Motor neuron (in vitro differentiated cells): ENCODE results near the gene FGFR4. TPM values are rescaled to one million over a fixed set of nuclear protein-coding genes. Genes with fewer than 3 reads are reported as not detected.

ENCODE experiments used
- ATAC-seq, 8 experiments: fragments of 200-7000 bp; cut with Tn5 transposase; replicated peaks in 6 of 8; 2 replicates each; pipeline ENCODE4 v1.8.0; 2021; ENCODE audit warnings: mild to moderate bottlenecking in 8 of 8, moderate library complexity in 8 of 8
- H3K27ac ChIP-seq, 2 donors: fragments of 250-450 bp; sonication (Bioruptor Pico); 2 replicates each; pipeline ENCODE4 v1.9.0; 2021; ENCODE audit warnings: antibody characterized with exemption in 2 of 2, mild to moderate bottlenecking in 2 of 2, moderate library complexity in 1 of 2
- H3K4me1 ChIP-seq, 2 donors: fragments of 250-450 bp; sonication (Bioruptor Pico); replicated peaks in 1 of 2; 2 replicates each; pipeline ENCODE4 v1.6.1; 2021; ENCODE audit warnings: antibody characterized with exemption in 2 of 2, mild to moderate bottlenecking in 2 of 2, moderate library complexity in 1 of 2
- H3K4me3 ChIP-seq, 5 donors: fragments of 250-450 bp; sonication (Bioruptor Pico); 2 replicates each; pipeline ENCODE4 v1.9.0; 2021; ENCODE audit warnings: antibody characterized with exemption in 5 of 5, mild to moderate bottlenecking in 5 of 5, moderate library complexity in 4 of 5
- WGBS, 10 experiments: fragments of 450-650 bp; shearing (Covaris generic); methylation state at CpG; one replicate each; pipeline ENCODE4 v1.0.0; 2022; 5-methylcytosine and 5-hydroxymethylcytosine counted together
- in situ Hi-C, 9 experiments: fragments of 400-800 bp; cut with MboI; loops; one replicate each; pipeline ENCODE4 v1.15.0; 2021; ENCODE audit warnings: low sequenced_read_pairs in 9 of 9, low pct_unique_long_range_greater_than_20kb in 2 of 9; ENCODE audit not compliant: unreplicated experiment in 9 of 9
- total RNA-seq, 8 experiments: library from RNA; unstranded; fragments of 300-600 nt; gene quantifications; 2 replicates each; pipeline versions ENCODE4 v1.2.3 to v1.2.4, GENCODE V29; 2022

The FGFR4 gene
- total RNA-seq, 8 experiments from 2014 or later: 0.98 to 11.2 (median 2.2) TPM

DNA sequence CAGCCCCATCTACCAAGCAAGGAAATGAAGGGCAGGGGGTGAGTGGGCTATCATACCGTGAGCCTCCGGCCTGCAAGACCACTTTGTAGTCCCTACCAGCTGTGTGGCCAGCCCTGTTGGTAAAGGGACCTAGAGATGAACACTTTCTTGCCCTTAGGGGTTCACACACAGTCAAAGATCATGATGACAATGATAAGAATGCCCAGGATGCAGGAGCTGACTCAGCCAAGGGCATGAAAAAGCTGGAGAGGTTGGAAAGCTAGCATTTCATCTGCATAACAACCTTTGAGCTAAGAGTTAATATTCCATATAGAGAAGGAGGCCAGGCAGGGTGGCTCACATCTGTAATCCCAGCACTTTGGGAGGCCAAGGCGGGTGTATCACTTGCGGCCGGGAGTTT is 19.2 kb upstream of the FGFR4 start:
- in situ Hi-C loops: no loop called here
- no peak for ATAC-seq
- 73 to 100% (median 91%) methylated on average over 1 to 5 of the region's 5 CpGs; no CpG with 5 or more reads in 6 of the 10 experiments for WGBS, 10 experiments
- H3K4me3 ChIP-seq: no peak overlapping the region
- peaks cover 0 to 3% of the 10 kb centered on the region in 2 donors for H3K4me1 ChIP-seq
- no peak overlapping the region for H3K27ac ChIP-seq

DNA sequence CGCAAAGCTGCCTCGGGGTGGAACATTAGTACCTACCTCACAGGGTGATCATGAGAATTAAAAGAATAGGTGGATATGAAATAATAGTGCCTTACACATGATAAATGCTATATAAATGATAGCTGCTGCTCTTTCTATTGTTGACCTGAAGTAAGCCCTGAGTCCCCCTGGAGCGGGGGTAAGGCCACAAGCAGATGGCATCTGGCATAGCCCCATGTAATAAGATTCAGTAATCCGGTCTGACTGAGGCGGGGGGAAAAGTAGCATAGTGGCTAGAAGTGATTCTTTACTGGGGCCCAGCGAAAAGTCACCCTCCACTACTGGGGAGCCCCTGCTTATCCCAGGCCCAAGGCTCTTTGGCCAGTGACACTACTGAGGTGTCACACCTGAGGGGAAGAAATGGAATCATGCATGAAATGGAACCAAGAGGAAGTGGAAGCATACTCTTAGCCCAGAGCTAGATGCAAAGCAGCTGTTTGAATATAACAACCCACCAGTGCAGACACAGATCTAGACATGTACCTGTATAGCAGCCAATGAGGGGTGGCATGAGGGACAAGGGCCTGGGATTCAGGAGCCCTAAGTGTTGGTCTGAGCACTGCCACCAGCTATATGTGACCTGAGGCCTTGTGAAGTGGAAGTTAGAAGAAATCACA is 16.1 kb upstream of the FGFR4 start:
- no peak for ATAC-seq

DNA sequence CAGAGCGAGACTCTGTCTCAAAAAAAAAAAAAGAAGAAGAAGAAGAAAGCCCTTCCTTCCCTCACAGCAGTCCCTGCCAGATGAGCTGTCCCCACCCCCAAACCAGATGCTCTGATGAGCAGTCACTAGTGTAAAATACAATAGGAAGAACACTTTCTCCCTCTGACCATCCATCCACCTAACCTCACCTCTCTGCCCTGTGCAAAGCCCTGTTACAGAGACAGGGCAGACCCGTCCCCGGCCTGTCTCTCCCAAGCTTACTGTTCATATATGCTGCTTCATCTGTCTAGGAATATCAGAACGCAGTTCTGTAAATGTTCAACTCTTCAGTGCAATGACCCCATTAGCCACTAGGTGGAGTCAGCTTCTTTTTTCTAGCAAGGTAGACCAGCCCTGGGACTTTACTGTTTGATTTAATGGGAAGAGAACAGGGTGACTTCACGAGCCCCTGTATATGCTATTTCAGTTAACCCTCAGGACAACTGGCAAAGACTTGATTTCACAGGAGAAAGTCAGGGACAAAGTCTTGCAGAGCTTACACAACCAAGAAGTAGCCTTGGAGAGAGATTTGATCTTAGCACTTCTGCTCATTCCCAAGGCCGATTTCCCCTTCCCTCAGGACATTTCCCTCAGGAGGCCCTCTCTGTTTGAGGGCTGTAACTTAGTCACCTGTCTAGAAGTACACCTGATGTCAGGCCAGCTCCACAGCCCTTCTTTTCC is 14.9 kb upstream of the FGFR4 start:
- WGBS, 10 experiments: 20 to 100% (median 44%) methylated on average over 1 to 5 of the region's 6 CpGs; no CpG with 5 or more reads in 3 of the 10 experiments
- Histone ChIP-seq H3K27ac (no peak overlapping the region), H3K4me1 (peaks cover 0 to 3% of the 10 kb centered on the region in 2 donors), H3K4me3 (no peak overlapping the region)
- in situ Hi-C loops: loop anchor here in 1 of 9 experiments (5.0 kb wide), 1 partner anchor 40 kb away; no protein-coding TSS in a partner anchor
- ATAC-seq: peak; percentile 84 to 98 (median 92)

More for the DNA sequence above, 16.1 kb upstream of the FGFR4 start:
- H3K4me3 ChIP-seq: no peak overlapping the region
- 67 to 100% (median 100%) methylated on average over 1 to 3 of the region's 6 CpGs; no CpG with 5 or more reads in 2 of the 10 experiments for WGBS, 10 experiments
- H3K27ac ChIP-seq: no peak overlapping the region
- in situ Hi-C loops: loop anchor here in 1 of 9 experiments (5.0 kb wide), 1 partner anchor 42 kb away; no protein-coding TSS in a partner anchor
- peaks cover 0 to 3% of the 10 kb centered on the region in 2 donors for H3K4me1 ChIP-seq

DNA sequence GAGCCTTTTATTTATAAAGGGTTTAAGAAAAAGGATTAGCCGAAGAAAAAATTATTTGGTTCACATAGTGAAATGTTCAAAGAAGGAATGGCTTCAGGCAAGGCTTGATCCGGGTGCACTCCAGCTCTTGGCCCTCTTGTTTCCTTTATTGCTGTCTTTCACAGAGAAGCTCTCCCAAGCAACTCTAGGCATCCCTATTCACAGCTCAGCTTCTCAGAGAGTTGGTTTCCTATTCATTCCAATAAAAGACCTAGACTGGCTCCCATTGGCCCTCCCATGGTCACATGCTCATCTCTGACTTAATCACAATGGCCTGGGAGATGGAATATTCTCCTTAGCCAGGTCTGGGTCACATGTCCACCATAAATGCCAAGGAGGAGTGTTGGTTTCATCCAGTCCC is 9.4 kb upstream of the FGFR4 start:
- ATAC-seq: peak in 3 of 8 experiments; percentile 33 to 57 (median 37)
- in situ Hi-C loops: no loop called here
- no peak overlapping the region for H3K27ac ChIP-seq
- no peak overlapping the region for H3K4me3 ChIP-seq
- WGBS, 10 experiments: 86 to 100% (median 91%) methylated on average over 1 to 2 of the region's 2 CpGs
- H3K4me1 ChIP-seq: no peaks in the 10 kb centered on the region

DNA sequence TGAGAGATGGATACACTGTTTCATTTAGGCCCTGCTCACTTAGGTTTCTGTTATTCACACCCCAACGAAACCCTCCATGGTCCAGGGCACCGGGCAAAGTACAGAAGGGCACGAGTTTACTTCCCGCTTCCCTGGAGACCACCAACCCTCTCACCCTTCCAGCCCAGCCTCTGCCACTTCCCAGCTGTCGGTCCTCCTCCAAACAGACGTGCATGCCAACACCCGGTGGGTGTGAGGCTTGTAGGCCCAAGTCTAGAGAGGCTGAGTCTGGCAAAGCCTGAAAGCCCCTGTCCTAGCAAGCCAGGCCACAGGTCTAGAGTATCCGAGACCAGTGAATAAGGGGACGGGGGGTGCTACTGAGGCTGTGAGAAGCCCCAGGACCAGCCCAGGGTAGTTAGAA is 7.1 kb upstream of the FGFR4 start:
- in situ Hi-C loops: no loop called here
- no peak for ATAC-seq
- 83% methylated on average over 2 to 8 of the region's 9 CpGs; no CpG with 5 or more reads in 8 of the 10 experiments for WGBS, 10 experiments

DNA sequence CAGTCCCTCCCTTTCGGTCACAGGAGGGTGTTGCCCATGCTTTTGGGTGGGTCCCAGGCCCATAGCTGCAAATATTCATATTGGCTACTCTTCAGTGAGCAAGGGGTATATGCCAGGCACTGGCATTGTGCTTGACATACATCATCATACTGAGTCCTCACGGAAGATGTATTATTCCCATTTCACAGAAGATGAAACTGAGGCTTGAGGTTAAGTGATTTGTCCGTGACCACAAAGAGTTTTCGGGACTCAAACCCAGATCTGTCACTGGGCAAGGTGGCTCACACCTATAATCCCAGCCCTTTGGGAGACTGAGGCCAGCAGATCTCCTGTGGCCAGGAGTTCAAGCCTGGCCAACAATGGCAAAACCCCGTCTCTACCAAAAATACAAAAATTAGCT is 6.5 kb upstream of the FGFR4 start:
- WGBS, 10 experiments: 20 to 100% (median 80%) methylated on average over 1 to 5 of the region's 5 CpGs; no CpG with 5 or more reads in 3 of the 10 experiments
- Histone ChIP-seq H3K27ac (no peak overlapping the region), H3K4me3 (no peak overlapping the region), H3K4me1 (no peaks in the 10 kb centered on the region)
- peak in 1 of 8 experiments; percentile 15 for ATAC-seq
- in situ Hi-C loops: no loop called here

More for the DNA sequence above, 7.1 kb upstream of the FGFR4 start:
- Histone ChIP-seq H3K4me3 (no peak overlapping the region), H3K27ac (no peak overlapping the region), H3K4me1 (no peaks in the 10 kb centered on the region)

GRCh38 chr5:177081859-177082258 is 4.9 kb upstream of the FGFR4 start:
- ATAC-seq: no peak
- 85 to 100% (median 100%) methylated on average over 1 to 7 of the region's 10 CpGs; no CpG with 5 or more reads in 5 of the 10 experiments for WGBS, 10 experiments
- Histone ChIP-seq H3K4me3 (no peak overlapping the region), H3K4me1 (peaks cover 0 to 11% of the 10 kb centered on the region in 2 donors), H3K27ac (no peak overlapping the region)
- in situ Hi-C loops: no loop called here

DNA sequence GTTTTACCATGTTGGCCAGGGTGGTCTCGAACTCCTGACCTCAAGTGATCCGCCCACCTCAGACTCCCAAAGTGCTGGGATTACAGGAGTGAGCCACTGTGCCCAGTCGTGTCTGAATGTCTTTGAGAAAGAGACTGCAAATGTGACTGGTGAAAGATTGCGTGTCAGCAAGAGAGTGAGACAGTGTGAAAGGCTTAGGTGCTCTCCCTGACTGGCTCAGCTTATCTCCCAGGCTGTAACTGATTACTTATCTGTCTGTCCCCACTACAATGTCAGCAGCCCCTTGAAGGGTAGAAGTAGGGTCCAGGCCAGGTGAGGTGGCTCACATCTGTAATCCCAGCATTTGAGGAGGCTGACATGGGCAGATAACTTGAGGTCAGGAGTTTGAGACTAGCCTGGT is 3.4 kb upstream of the FGFR4 start:
- no peak for ATAC-seq

GRCh38 chr5:177084175-177084574 is 2.5 kb upstream of the FGFR4 start:
- in situ Hi-C loops: no loop called here
- ATAC-seq: no peak
- 0 to 100% (median 47%) methylated on average over 1 to 4 of the region's 4 CpGs; no CpG with 5 or more reads in 4 of the 10 experiments for WGBS, 10 experiments
- Histone ChIP-seq H3K4me3 (no peak overlapping the region), H3K27ac (no peak overlapping the region), H3K4me1 (peaks cover 3 to 14% of the 10 kb centered on the region in 2 donors)

More for the DNA sequence above, 3.4 kb upstream of the FGFR4 start:
- no peak overlapping the region for H3K4me3 ChIP-seq
- no peak overlapping the region for H3K27ac ChIP-seq
- in situ Hi-C loops: no loop called here
- peaks cover 3 to 14% of the 10 kb centered on the region in 2 donors for H3K4me1 ChIP-seq
- 53 to 100% (median 83%) methylated on average over 1 to 4 of the region's 4 CpGs; no CpG with 5 or more reads in 6 of the 10 experiments for WGBS, 10 experiments

- H3K4me3 ChIP-seq: no peak overlapping the region
- 17 to 60% (median 39%) methylated on average over 1 to 6 of the region's 13 CpGs; no CpG with 5 or more reads in 4 of the 10 experiments for WGBS, 10 experiments
- peaks cover 3 to 14% of the 10 kb centered on the region in 2 donors for H3K4me1 ChIP-seq
- peak; percentile 10 to 77 (median 63) for ATAC-seq
- in situ Hi-C loops: no loop called here
- H3K27ac ChIP-seq: no peak overlapping the region
These were observed 596 bp upstream of the FGFR4 start for GRCh38 chr5:177085985-177086653.

GRCh38 chr5:177087398-177088005 is 787 bp downstream of the FGFR4 start:
- Histone ChIP-seq H3K27ac (no peak overlapping the region), H3K4me3 (peak overlapping the region in 3 of 5 donors; percentile 14 to 29 (median 23)), H3K4me1 (peaks cover 3 to 14% of the 10 kb centered on the region in 2 donors)
- 0 to 80% (median 29%) methylated on average over 1 to 6 of the region's 23 CpGs; no CpG with 5 or more reads in 5 of the 10 experiments for WGBS, 10 experiments
- in situ Hi-C loops: no loop called here
- ATAC-seq: peak in 1 of 8 experiments; percentile 0

GRCh38 chr5:177089127-177089526 is 2.4 kb downstream of the FGFR4 start:
- no peak for ATAC-seq
- Histone ChIP-seq H3K4me1 (peaks cover 3 to 16% of the 10 kb centered on the region in 2 donors), H3K27ac (no peak overlapping the region), H3K4me3 (no peak overlapping the region)
- in situ Hi-C loops: no loop called here
- WGBS, 10 experiments: 41 to 100% (median 58%) methylated on average over 1 to 4 of the region's 5 CpGs; no CpG with 5 or more reads in 5 of the 10 experiments
